Panc1 (cell line): ENCODE data around the gene SIGLEC11.

Experiments
- POLR2AphosphoS5 ChIP-seq: IDR thresholded peaks from 2 replicates; pipeline ENCODE4 v1.6.1; 2012; ENCODE audit warnings: mild to moderate bottlenecking, low read depth, low read length, moderate library complexity
- REST ChIP-seq, 2 experiments: IDR thresholded peaks; 2 replicates each; pipeline ENCODE4 v1.6.1; 2011 to 2012; ENCODE audit warnings: low read depth in 2 of 2, control low read depth in 1 of 2, low read length in 1 of 2, mild to moderate bottlenecking in 1 of 2, moderate library complexity in 1 of 2; ENCODE audit not compliant: insufficient read depth in 1 of 2
- SIN3A ChIP-seq: IDR thresholded peaks from 2 replicates; pipeline ENCODE4 v1.6.1; 2012; ENCODE audit warnings: low read depth, mild to moderate bottlenecking, low read length, moderate library complexity, borderline replicate concordance; ENCODE audit not compliant: insufficient read depth
- TCF7L2 ChIP-seq: IDR thresholded peaks from 2 replicates; pipeline ENCODE4 v1.6.1; 2011; ENCODE audit warnings: mild to moderate bottlenecking, low read depth, low read length, inconsistent platforms
- TF ChIP-seq, protein P1 (sequence below): fragments of 450-650 bp; IDR thresholded peaks from 2 replicates; pipeline ENCODE4 v1.5.1; 2017; ENCODE audit warnings: mild to moderate bottlenecking

DNA sequence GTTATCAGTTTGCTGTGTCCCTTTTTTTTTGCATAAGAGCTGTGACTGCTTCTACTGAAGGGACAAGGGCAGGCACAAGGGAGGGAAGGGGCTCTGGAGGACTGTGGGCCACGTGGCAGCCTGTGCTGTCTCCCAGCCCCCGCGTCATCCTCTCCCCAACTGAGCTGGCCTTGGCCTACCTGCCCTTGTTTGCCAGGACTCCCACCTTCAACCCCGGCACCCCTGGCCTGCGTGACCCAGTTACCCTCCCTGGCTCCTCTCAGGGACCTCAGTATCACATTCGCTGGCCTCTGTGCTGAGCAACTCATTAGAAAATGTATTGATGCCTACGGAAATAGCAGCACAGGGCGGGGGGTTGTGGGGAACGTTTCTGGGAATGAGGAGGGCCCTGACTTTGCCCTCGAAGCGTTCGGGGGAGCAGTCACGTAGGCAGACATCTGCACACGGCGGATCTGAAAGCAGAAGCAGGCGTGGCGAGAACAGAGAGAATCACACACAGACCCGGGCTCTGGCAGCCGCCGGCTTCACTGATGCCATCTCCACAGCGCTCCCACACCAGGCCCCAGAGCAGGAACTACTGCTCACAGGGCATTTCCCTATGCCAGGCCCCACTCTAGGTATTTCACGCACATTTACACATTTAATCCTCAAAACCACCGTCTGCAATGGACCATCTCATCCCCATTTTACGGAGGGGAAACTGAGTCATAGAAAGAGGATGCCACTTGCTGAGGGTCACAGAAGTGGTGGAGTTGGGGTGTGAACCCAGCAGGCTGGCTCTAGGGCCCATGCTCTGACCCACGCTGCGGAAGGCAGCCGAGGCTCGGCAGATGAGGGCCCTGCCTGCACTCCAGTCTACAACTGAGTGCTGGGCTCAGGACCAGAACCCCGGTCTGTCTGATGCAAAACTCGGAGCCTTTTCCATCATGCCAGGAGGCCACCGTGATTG, 37.6 kb downstream of the SIGLEC11 start:
- TF ChIP-seq, protein P1, sequence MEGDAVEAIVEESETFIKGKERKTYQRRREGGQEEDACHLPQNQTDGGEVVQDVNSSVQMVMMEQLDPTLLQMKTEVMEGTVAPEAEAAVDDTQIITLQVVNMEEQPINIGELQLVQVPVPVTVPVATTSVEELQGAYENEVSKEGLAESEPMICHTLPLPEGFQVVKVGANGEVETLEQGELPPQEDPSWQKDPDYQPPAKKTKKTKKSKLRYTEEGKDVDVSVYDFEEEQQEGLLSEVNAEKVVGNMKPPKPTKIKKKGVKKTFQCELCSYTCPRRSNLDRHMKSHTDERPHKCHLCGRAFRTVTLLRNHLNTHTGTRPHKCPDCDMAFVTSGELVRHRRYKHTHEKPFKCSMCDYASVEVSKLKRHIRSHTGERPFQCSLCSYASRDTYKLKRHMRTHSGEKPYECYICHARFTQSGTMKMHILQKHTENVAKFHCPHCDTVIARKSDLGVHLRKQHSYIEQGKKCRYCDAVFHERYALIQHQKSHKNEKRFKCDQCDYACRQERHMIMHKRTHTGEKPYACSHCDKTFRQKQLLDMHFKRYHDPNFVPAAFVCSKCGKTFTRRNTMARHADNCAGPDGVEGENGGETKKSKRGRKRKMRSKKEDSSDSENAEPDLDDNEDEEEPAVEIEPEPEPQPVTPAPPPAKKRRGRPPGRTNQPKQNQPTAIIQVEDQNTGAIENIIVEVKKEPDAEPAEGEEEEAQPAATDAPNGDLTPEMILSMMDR = no peak
- TF ChIP-seq REST (IDR thresholded peaks at IDR 0.05; ENCODE audit: insufficient read depth in 1 of 2, low read depth in 2 of 2, low read length in 1 of 2) = no peak
- TF ChIP-seq POLR2AphosphoS5 = no peak
- TF ChIP-seq TCF7L2 = no peak
- no peak for TF ChIP-seq SIN3A
